ENCODE data around the gene WNK2. TPM values are rescaled to one million over a fixed set of nuclear protein-coding genes. Genes with fewer than 3 reads are reported as not detected.

Gene WNK2
- total RNA-seq, 1 experiment from 2014 or later: 69.4 TPM

GRCh38 chr9:93148721-93149120, 35.2 kb upstream of the WNK2 start:
- H3K4me3 Mint-ChIP-seq: no peak overlapping the region
- WGBS (ENCODE audit: extremely low coverage, insufficient read length, low lambda C conversion rate): no CpG with 5 or more reads among the region's 2 CpGs
- no peaks in the 10 kb centered on the region; a peak in 1 of 7 replicates for H3K36me3 Mint-ChIP-seq (ENCODE audit: insufficient read depth in 1 of 3, low read depth in 3 of 3)
- Histone ChIP-seq H3K79me2 (ENCODE audit: insufficient read depth, low read length) (no peaks in the 10 kb centered on the region), H3K23me2 (ENCODE audit: insufficient read length, low read depth, low read length, poor library complexity, severe bottlenecking) (no peaks in the 10 kb centered on the region), H3K27me3 (ENCODE audit: insufficient read depth, low read length) (no peaks in the 10 kb centered on the region), H3K4me2 (ENCODE audit: insufficient read depth, insufficient read length, low read length) (no peak overlapping the region), H3K27ac (ENCODE audit: insufficient read length, low read depth, low read length) (no peak overlapping the region), H3K18ac (ENCODE audit: insufficient read length, low read depth, low read length) (no peak overlapping the region), H2BK15ac (ENCODE audit: low read depth, low read length) (no peak overlapping the region), H3K4me1 (ENCODE audit: insufficient read depth, low read length) (no peaks in the 10 kb centered on the region), H4K20me1 (ENCODE audit: control insufficient read depth, insufficient read depth, insufficient read length) (no peaks in the 10 kb centered on the region), H3T11ph (ENCODE audit: low read length) (no peak overlapping the region), H3K23ac (ENCODE audit: insufficient read length, low read depth, low read length) (no peak overlapping the region), H3K4ac (ENCODE audit: low read depth, low read length) (no peak overlapping the region), H3K79me1 (ENCODE audit: insufficient read depth, low read depth, low read length, poor library complexity, severe bottlenecking) (no peaks in the 10 kb centered on the region), H2AFZ (ENCODE audit: low read length) (no peak overlapping the region), H3K9me3 (ENCODE audit: control insufficient read depth, low read depth, low read length) (no peaks in the 10 kb centered on the region), H3K14ac (ENCODE audit: insufficient read depth, low read length) (no peak overlapping the region), H3K9ac (ENCODE audit: extremely low read depth, insufficient read length, low read length) (no peak overlapping the region), H2BK20ac (ENCODE audit: low read depth, low read length, poor library complexity, severe bottlenecking) (no peak overlapping the region), H4K5ac (ENCODE audit: insufficient read length, low read depth, low read length) (no peak overlapping the region), H2BK120ac (ENCODE audit: low read depth, low read length, poor library complexity, severe bottlenecking) (no peak overlapping the region), H2BK5ac (ENCODE audit: insufficient read length, low read length) (no peak overlapping the region), H2AK5ac (ENCODE audit: insufficient read length, low read length) (no peak overlapping the region), H3K56ac (ENCODE audit: insufficient read length, low read depth, low read length) (no peak overlapping the region), H2BK12ac (ENCODE audit: insufficient read length, low read depth, low read length) (no peak overlapping the region), H4K91ac (ENCODE audit: insufficient read length, low read depth, low read length) (no peak overlapping the region), H4K8ac (replicated peaks; ENCODE audit: insufficient read length, low read depth, low read length) (no peak overlapping the region)
- peaks cover 6% of the 10 kb centered on the region in 2 experiments for H3K4me1 Mint-ChIP-seq
- no peak overlapping the region for H3K27ac Mint-ChIP-seq
- peaks cover 0 to 3% of the 10 kb centered on the region in 2 experiments; a peak in 1 of 5 replicates for H3K9me3 Mint-ChIP-seq
- no peak for DNase-seq
- no peak for TF ChIP-seq CTCF (conservative IDR thresholded peaks at IDR 0.05)
- peaks cover 2% of the 10 kb centered on the region; the same call in 1 of the 2 replicates for H3K27me3 Mint-ChIP-seq (ENCODE audit: low read depth)

Data from H9 (cell line).